Measurements from ENCODE around the gene COL19A1.
"Not testable (repeated sequence)": the region's sequence is repeated elsewhere in the genome, so short reads cannot be mapped to it uniquely, and the experiment has no call there.

DNA sequence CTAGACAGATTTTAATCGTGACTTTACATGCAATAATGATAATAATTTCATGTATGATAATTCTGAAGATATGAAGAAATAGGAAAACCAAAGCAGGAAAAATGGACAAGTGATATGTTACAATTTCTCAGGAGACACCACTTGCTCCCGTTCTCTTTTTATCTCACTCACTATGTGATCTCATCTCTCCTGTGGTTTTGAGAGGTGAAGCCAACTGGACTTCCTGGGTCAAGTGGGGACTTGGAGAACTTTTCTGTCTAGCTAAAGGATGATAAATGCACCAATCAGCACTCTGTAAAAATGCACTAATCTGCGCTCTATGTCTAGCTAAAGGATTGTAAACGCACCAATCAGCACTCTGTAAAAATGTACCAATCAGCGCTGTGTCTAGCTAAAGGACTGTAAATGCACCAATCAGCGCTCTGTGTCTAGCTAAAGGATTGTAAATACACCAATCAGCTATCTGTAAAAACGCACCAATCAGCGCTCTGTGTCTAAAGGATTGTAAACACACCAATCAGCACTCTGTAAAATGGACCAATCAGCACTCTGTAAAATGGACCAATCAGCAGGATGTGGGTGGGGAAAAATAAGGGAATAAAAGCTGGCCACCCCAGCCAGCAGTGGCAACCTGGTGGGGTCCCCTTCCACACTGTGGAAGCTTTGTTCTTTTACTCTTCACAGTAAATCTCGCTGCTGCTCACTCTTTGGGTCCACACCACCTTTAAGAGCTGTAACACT is 23.0 kb downstream of the COL19A1 start:
- TF ChIP-seq, protein P1, sequence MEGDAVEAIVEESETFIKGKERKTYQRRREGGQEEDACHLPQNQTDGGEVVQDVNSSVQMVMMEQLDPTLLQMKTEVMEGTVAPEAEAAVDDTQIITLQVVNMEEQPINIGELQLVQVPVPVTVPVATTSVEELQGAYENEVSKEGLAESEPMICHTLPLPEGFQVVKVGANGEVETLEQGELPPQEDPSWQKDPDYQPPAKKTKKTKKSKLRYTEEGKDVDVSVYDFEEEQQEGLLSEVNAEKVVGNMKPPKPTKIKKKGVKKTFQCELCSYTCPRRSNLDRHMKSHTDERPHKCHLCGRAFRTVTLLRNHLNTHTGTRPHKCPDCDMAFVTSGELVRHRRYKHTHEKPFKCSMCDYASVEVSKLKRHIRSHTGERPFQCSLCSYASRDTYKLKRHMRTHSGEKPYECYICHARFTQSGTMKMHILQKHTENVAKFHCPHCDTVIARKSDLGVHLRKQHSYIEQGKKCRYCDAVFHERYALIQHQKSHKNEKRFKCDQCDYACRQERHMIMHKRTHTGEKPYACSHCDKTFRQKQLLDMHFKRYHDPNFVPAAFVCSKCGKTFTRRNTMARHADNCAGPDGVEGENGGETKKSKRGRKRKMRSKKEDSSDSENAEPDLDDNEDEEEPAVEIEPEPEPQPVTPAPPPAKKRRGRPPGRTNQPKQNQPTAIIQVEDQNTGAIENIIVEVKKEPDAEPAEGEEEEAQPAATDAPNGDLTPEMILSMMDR (IDR thresholded peaks at IDR 0.05; ENCODE audit: low read length), result not testable (repeated sequence)
- not testable (repeated sequence) for TF ChIP-seq EZH2 (optimal IDR thresholded peaks at IDR 0.05; ENCODE audit: low read depth, low read length); EZH2phosphoT487 (IDR thresholded peaks at IDR 0.05; ENCODE audit: low read length)

Measured in MM.1S (cell line).